K562 (cell line): ENCODE data around the gene NDUFA3. TPM values are rescaled to one million over a fixed set of nuclear protein-coding genes. Genes with fewer than 3 reads are reported as not detected.

Experiments used
- ATAC-seq: fragments of 200-7000 bp; cut with Tn5 transposase; 3 replicates; pipeline ENCODE4 v1.9.1; 2020; ENCODE audit warnings: moderate library complexity
- BruUV-seq: library from RNA; stranded (reverse); fragments of 400-500 nt; replicated peaks from 2 replicates; lab custom pipeline; 2021; lab: Mats Ljungman, UMichigan
- CTCF ChIA-PET: fragments of 300-600 bp; formaldehyde crosslinking; extraction: SDS; loops from one replicate; lab custom pipeline; 2021; ENCODE audit warnings: low intra/inter-chr PET ratio; lab: Yijun Ruan, JAX
- POLR2A ChIA-PET: fragments of 300-600, 350-650 bp; sonication (Branson Sonifier 250); formaldehyde crosslinking; extraction: SDS; loops from one replicate; lab custom pipeline; 2021; ENCODE audit warnings: antibody characterized with exemption, inconsistent platforms; lab: Yijun Ruan, JAX
- DNase-seq, 4 experiments: peaks; one replicate each; pipeline versions ENCODE4 v3.0.0 to v3.0.0-alpha.2; 2011 to 2018; ENCODE audit warnings: low spot score in 3 of 4, mixed read lengths in 3 of 4; ENCODE audit errors: extremely low read depth in 1 of 4
- FAIRE-seq: peaks from 2 replicates; lab custom pipeline; 2011; peaks lifted over from hg19 to GRCh38; lab: Jason Lieb, UNC
- H2AFZ ChIP-seq: 2 replicates; pipeline ENCODE4 v1.6.0; 2011; ENCODE audit warnings: low read depth, low read length, control low read depth, inconsistent platforms
- H3K27ac ChIP-seq: fragments of 200-600 bp; 3 replicates; pipeline ENCODE4 v1.8.0; 2011; ENCODE audit warnings: low read depth, mild to moderate bottlenecking, control low read depth, inconsistent platforms, low read length, moderate library complexity, mixed read lengths; ENCODE audit errors: extremely low read depth
- H3K27me3 ChIP-seq, 2 experiments: fragments of 300-600 bp in 1 of 2; 2 replicates in 1 of 2; 3 replicates in 1 of 2; pipeline versions ENCODE4 v1.6.0 to v1.8.0; 2011; ENCODE audit warnings: inconsistent platforms in 2 of 2, low read length in 2 of 2, mild to moderate bottlenecking in 1 of 2, mixed read lengths in 1 of 2, moderate library complexity in 1 of 2; ENCODE audit not compliant: control insufficient read depth in 2 of 2, insufficient read depth in 2 of 2
- H3K36me3 ChIP-seq: fragments of 300-600 bp; 3 replicates; pipeline ENCODE4 v1.8.0; 2011; ENCODE audit warnings: mild to moderate bottlenecking, low read length, inconsistent platforms; ENCODE audit not compliant: control insufficient read depth, insufficient read depth
- H3K4me1 ChIP-seq, 2 experiments: fragments of 200-600 bp in 1 of 2; replicated peaks in 1 of 2; 2 replicates in 1 of 2; 3 replicates in 1 of 2; pipeline versions ENCODE4 v1.5.1 to v1.8.0; 2011; ENCODE audit warnings: inconsistent platforms in 2 of 2, low read length in 2 of 2, mild to moderate bottlenecking in 1 of 2, mixed read lengths in 1 of 2, moderate library complexity in 1 of 2; ENCODE audit not compliant: control insufficient read depth in 2 of 2, insufficient read depth in 2 of 2
- H3K4me2 ChIP-seq: 2 replicates; pipeline ENCODE4 v1.6.1; 2011; ENCODE audit warnings: low read length, control low read depth, inconsistent platforms, mixed read lengths; ENCODE audit not compliant: insufficient read depth
- H3K4me3 ChIP-seq: fragments of 200-600 bp; sonication (generic), shearing (Covaris generic); 2 replicates; pipeline ENCODE4 v1.5.1; 2016; ENCODE audit warnings: control low read depth, inconsistent platforms
- H3K79me2 ChIP-seq: fragments of 200-600 bp; 3 replicates; pipeline ENCODE4 v1.8.0; 2011; ENCODE audit warnings: low read length, inconsistent platforms; ENCODE audit not compliant: control insufficient read depth, insufficient read depth
- H3K9ac ChIP-seq, 2 experiments: 2 replicates each; pipeline versions ENCODE4 v1.6.0 to v1.6.1; 2011; ENCODE audit warnings: low read depth in 2 of 2, low read length in 2 of 2, control low read depth in 1 of 2, inconsistent platforms in 1 of 2, mild to moderate bottlenecking in 1 of 2, mixed read lengths in 1 of 2; ENCODE audit not compliant: insufficient read depth in 1 of 2
- H3K9me1 ChIP-seq: one replicate; pipeline ENCODE4 v1.6.0; 2011; ENCODE audit warnings: inconsistent platforms, mild to moderate bottlenecking, low read length, moderate library complexity; ENCODE audit not compliant: control insufficient read depth, insufficient read depth
- H3K9me3 ChIP-seq: replicated peaks from 2 replicates; pipeline ENCODE4 v1.5.1; 2011; ENCODE audit warnings: low read depth, low read length, inconsistent platforms; ENCODE audit not compliant: control insufficient read depth, insufficient read depth
- H4K20me1 ChIP-seq: replicated peaks from 2 replicates; pipeline ENCODE4 v1.6.1; 2011; ENCODE audit warnings: low read length, inconsistent platforms, mixed read lengths; ENCODE audit not compliant: control insufficient read depth, insufficient read depth
- ARNT ChIP-seq, 2 experiments: fragments of 450-650 bp; IDR thresholded peaks; 2 replicates each; pipeline ENCODE4 v1.6.1; 2016; ENCODE audit warnings: mild to moderate bottlenecking in 1 of 2
- BCOR ChIP-seq: fragments of 450-650 bp; IDR thresholded peaks from 2 replicates; pipeline ENCODE4 v1.6.1; 2016
- CAMTA2 ChIP-seq: fragments of 250-450 bp; sonication (Bioruptor Pico); conservative IDR thresholded peaks from 2 replicates; pipeline ENCODE4 v1.5.1; 2022
- HDAC1 ChIP-seq, 2 experiments: fragments of 450-650 bp; IDR thresholded peaks; 2 replicates each; pipeline ENCODE4 v1.6.1; 2016 to 2017; ENCODE audit warnings: inconsistent platforms in 1 of 2, mild to moderate bottlenecking in 1 of 2, moderate library complexity in 1 of 2
- HMG20A ChIP-seq: fragments of 450-650 bp; formaldehyde crosslinking; conservative IDR thresholded peaks from 2 replicates; pipeline ENCODE4 v1.4.0; 2020; ENCODE audit warnings: mild to moderate bottlenecking, mixed read lengths
- KAT7 ChIP-seq: sonication (generic); formaldehyde crosslinking; IDR thresholded peaks from 2 replicates; pipeline ENCODE4 v1.8.0; 2022; ENCODE audit warnings: missing genetic modification reagents, mild to moderate bottlenecking, borderline replicate concordance
- KDM4B ChIP-seq, 2 experiments: fragments of 450-650 bp in 1 of 2; sonication (generic) in 1 of 2; IDR thresholded peaks; 2 replicates each; pipeline ENCODE4 v1.6.1; 2016 to 2017; ENCODE audit warnings: borderline replicate concordance in 2 of 2, antibody characterized with exemption in 1 of 2, low read depth in 1 of 2, mild to moderate bottlenecking in 1 of 2
- POLR2A ChIP-seq: fragments of 450-650 bp; conservative IDR thresholded peaks from 2 replicates; pipeline ENCODE4 v1.6.1; 2016
- RB1 ChIP-seq: fragments of 450-650 bp; IDR thresholded peaks from 2 replicates; pipeline ENCODE4 v1.6.1; 2017; ENCODE audit warnings: low read depth, mild to moderate bottlenecking
- TAF7 ChIP-seq: fragments of 450-650 bp; IDR thresholded peaks from 2 replicates; pipeline ENCODE4 v1.6.1; 2016; ENCODE audit warnings: missing genetic modification characterization, missing compliant biosample characterization
- TBP ChIP-seq: optimal IDR thresholded peaks from 2 replicates; pipeline ENCODE3; 2011; ENCODE audit warnings: low read depth, low read length, improper control_type of control experiment
- TGIF2 ChIP-seq: sonication (generic); formaldehyde crosslinking; IDR thresholded peaks from 2 replicates; pipeline ENCODE4 v1.8.1; 2022; ENCODE audit warnings: mild to moderate bottlenecking, missing genetic modification reagents, moderate library complexity
- TOE1 ChIP-seq, 2 experiments: fragments of 450-650 bp in 1 of 2; sonication (generic) in 1 of 2; formaldehyde crosslinking in 1 of 2; IDR thresholded peaks; 2 replicates each; pipeline versions ENCODE4 v1.7.1 to v1.8.0; 2016 to 2022; ENCODE audit warnings: borderline replicate concordance in 2 of 2, mild to moderate bottlenecking in 2 of 2, antibody characterized with exemption in 1 of 2, inconsistent platforms in 1 of 2, low read depth in 1 of 2, missing genetic modification reagents in 1 of 2, moderate library complexity in 1 of 2
- ZNF584 ChIP-seq: fragments of 200-800 bp; sonication (Bioruptor generic); IDR thresholded peaks from 2 replicates; pipeline ENCODE4 v1.6.1; 2016; ENCODE audit warnings: low read depth, mild to moderate bottlenecking, missing genetic modification characterization, missing compliant biosample characterization
- WGBS: fragments of 100-300 bp; shearing (Covaris generic); methylation state at CpG from one replicate; pipeline ENCODE4 v1.1.6; 2016; ENCODE audit warnings: low coverage, mixed read lengths; ENCODE audit not compliant: insufficient coverage; ENCODE audit errors: missing lambda C conversion rate; 5-methylcytosine and 5-hydroxymethylcytosine counted together
- in situ Hi-C: fragments of 300-500 bp; cut with MboI; formaldehyde crosslinking; loops from 4 replicates; pipeline ENCODE4 v1.15.0; 2018; ENCODE audit warnings: inconsistent platforms, mixed read lengths
- intact Hi-C: fragments of 100-400 bp; cut with micrococcal nuclease; formaldehyde crosslinking; loops from 2 replicates; pipeline ENCODE4 v1.14.2; 2022
- polyA plus RNA-seq, 8 experiments: library from polyadenylated mRNA; depleted of rRNA in 4 of 8; stranded (reverse) in 5 of 8; unstranded in 3 of 8; fragments of >200 nt; fragmentation: Nextera tagmentation in 2 of 8; fragmentation: Illumina TruSeq in 1 of 8; extraction: Ambion mirVana in 2 of 8; extraction: Trizol in 1 of 8; gene quantifications; 2 replicates each; pipeline versions ENCODE4 v1.2.1 to v1.2.3, GENCODE V29; 2011 to 2014; ENCODE audit warnings: inconsistent platforms in 1 of 8, missing spikeins in 1 of 8
- total RNA-seq, 7 experiments: library from RNA; depleted of rRNA in 6 of 7; stranded (reverse); fragments of >200 nt in 6 of 7; fragmentation: Illumina TruSeq in 2 of 7; extraction: Trizol in 2 of 7; gene quantifications; 2 replicates each; pipeline versions ENCODE4 v1.2.1 to v1.2.3, GENCODE V29; 2011 to 2021; ENCODE audit warnings: low replicate concordance in 1 of 7
- TF ChIP-seq, protein P1 (sequence below), 2 experiments: fragments of 450-650 bp; conservative IDR thresholded peaks; 2 replicates each; pipeline ENCODE4 v1.6.1; 2017; ENCODE audit warnings: mild to moderate bottlenecking in 2 of 2, moderate library complexity in 2 of 2
- TF ChIP-seq, protein P2 (sequence below): IDR thresholded peaks from 2 replicates; pipeline ENCODE4 v1.6.1; 2014; ENCODE audit warnings: antibody characterized with exemption
- TF ChIP-seq, protein P3 (sequence below): fragments of 200-800 bp; sonication (Bioruptor generic); IDR thresholded peaks from 2 replicates; pipeline ENCODE4 v1.6.1; 2017; ENCODE audit warnings: missing genetic modification characterization, missing compliant biosample characterization

Gene NDUFA3
- total and polyA plus RNA-seq, 9 of the 15 experiments (the other 6 are each of a cell fraction or from before 2014, with no cell fraction given) = 39.2 to 279 (median 138) TPM

DNA sequence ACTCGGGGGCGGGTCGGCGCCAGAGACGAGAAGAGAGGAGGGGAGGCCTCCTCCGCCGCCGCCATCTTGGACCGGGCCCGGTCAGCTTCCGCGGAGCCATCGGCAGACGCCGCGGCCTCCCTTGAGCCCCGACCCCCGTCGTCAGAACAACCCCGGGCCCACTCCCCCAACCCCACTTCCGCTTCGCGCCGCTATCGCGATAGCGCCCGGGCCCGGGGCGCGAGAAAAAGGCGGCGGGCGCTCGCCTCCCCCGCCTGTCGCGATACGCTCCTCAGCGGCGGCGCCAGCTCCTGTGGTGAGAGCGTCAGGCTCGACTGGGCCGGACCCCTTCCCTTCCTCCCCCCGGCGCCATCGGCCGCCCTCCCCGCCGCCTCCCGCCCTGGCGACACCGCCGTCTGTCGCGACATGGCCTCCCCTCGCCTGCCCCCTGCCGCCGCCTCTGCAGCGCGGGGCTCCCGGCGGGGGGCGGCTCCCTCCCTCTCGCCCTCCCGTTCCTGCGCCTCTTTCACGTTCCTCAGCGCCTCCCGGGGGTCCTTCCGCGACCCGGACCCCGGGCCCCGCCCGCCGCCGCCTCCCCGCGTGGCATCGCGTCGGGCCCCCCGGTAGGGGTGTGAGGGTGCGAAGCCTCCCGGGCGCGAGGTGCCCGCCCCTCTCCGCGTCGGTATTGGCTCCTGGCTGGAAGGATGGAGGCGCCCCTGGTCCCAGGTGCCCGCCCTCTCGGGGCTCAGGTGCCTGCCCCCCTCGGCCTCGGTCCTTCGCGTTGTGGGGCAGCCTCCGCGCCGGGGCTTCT is 35.2 kb downstream of the NDUFA3 start, which contains the start of gene CNOT3:
Gene CNOT3 (plus strand): TSS at position 64 of the 790 bp plus-strand sequence. CDS start 5,217 bp downstream, outside the sequence.
- peaks cover 14 to 23% of the 10 kb centered on the region in 2 experiments; a peak in 4 of 5 replicates for H3K4me1 ChIP-seq
- intact Hi-C loops = loop anchor here (1.0 to 2.0 kb wide), 3 partner anchors 21 to 63 kb away; partner anchors contain the start of genes LENG1, PRPF31, RPS9 and TFPT
- ChIA-PET CTCF (no interaction called here), POLR2A (interaction anchor here (0.7 to 3.1 kb wide), 18 partner anchors 11 to 986 kb away, joined by 3 to 29 read pairs (median 6); partner anchors contain the start of genes LENG1, LILRB5, MBOAT7 and PRPF31)
- DNase-seq (peak; percentile 26 to 78 (median 56)), ATAC-seq (no peak), FAIRE-seq (no peak)
- peak within 1 kb of the TSS; percentile 92 for H2AFZ ChIP-seq
- no peaks in the 10 kb centered on the region for H3K27me3 ChIP-seq
- peak within 1 kb of the TSS; percentile 97 for H3K27ac ChIP-seq
- H3K79me2 ChIP-seq = peaks cover 52% of the 10 kb centered on the region
- peaks cover 42% of the 10 kb centered on the region for H3K36me3 ChIP-seq
- in situ Hi-C loops = no loop called here
- H4K20me1 ChIP-seq = peaks cover 26% of the 10 kb centered on the region
- no peaks in the 10 kb centered on the region for H3K9me3 ChIP-seq
- H3K4me3 ChIP-seq = peak within 1 kb of the TSS; percentile 93
- BruUV-seq = no TSS peak
- peak within 1 kb of the TSS; percentile 97 for H3K9ac ChIP-seq
- H3K9me1 ChIP-seq = peaks cover 16% of the 10 kb centered on the region
- WGBS = 0% methylated on average over 26 of the region's 103 CpGs
- peak within 1 kb of the TSS; percentile 100 for H3K4me2 ChIP-seq
- TF ChIP-seq ZNF584 (CRISPR knock-in tag) (no peak), TAF7 (peak; percentile 48; the same call in 1 of the 2 replicates), HDAC1 (IDR thresholded peaks at IDR 0.05) (peak in 1 of 2 experiments; percentile 17; a peak in 1 of 4 replicates), ARNT (IDR thresholded peaks at IDR 0.05) (no peak), KDM4B (IDR thresholded peaks at IDR 0.05; ENCODE audit: borderline replicate concordance in 2 of 2, low read depth in 1 of 2) (peak in 1 of 2 experiments; percentile 88; a peak in 1 of 4 replicates), POLR2A (peak; percentile 82), KAT7 (CRISPR knock-in tag) (peak; percentile 64; the same call in 1 of the 2 replicates), TGIF2 (peak; percentile 58; the same call in 1 of the 2 replicates), TOE1 (IDR thresholded peaks at IDR 0.05; ENCODE audit: borderline replicate concordance) (no peak; the same call in 1 of the 2 replicates), TOE1 (CRISPR knock-in tag; IDR thresholded peaks at IDR 0.05; ENCODE audit: borderline replicate concordance, low read depth) (no peak), BCOR (no peak), TBP (peak; percentile 68), RB1 (peak; percentile 13; the same call in 1 of the 2 replicates), CAMTA2 (CRISPR knock-in tag) (no peak), HMG20A (CRISPR knock-in tag) (no peak)
- TF ChIP-seq, protein P1, sequence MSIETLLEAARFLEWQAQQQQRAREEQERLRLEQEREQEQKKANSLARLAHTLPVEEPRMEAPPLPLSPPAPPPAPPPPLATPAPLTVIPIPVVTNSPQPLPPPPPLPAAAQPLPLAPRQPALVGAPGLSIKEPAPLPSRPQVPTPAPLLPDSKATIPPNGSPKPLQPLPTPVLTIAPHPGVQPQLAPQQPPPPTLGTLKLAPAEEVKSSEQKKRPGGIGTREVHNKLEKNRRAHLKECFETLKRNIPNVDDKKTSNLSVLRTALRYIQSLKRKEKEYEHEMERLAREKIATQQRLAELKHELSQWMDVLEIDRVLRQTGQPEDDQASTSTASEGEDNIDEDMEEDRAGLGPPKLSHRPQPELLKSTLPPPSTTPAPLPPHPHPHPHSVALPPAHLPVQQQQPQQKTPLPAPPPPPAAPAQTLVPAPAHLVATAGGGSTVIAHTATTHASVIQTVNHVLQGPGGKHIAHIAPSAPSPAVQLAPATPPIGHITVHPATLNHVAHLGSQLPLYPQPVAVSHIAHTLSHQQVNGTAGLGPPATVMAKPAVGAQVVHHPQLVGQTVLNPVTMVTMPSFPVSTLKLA (conservative IDR thresholded peaks at IDR 0.05) = 0 out of 4 replicates have a peak, but pooled peaks of 1 of the 2 experiments have one; percentile 1
- TF ChIP-seq, protein P2, sequence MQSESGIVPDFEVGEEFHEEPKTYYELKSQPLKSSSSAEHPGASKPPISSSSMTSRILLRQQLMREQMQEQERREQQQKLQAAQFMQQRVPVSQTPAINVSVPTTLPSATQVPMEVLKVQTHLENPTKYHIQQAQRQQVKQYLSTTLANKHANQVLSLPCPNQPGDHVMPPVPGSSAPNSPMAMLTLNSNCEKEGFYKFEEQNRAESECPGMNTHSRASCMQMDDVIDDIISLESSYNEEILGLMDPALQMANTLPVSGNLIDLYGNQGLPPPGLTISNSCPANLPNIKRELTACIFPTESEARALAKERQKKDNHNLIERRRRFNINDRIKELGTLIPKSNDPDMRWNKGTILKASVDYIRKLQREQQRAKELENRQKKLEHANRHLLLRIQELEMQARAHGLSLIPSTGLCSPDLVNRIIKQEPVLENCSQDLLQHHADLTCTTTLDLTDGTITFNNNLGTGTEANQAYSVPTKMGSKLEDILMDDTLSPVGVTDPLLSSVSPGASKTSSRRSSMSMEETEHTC = no peak
- TF ChIP-seq, protein P3, sequence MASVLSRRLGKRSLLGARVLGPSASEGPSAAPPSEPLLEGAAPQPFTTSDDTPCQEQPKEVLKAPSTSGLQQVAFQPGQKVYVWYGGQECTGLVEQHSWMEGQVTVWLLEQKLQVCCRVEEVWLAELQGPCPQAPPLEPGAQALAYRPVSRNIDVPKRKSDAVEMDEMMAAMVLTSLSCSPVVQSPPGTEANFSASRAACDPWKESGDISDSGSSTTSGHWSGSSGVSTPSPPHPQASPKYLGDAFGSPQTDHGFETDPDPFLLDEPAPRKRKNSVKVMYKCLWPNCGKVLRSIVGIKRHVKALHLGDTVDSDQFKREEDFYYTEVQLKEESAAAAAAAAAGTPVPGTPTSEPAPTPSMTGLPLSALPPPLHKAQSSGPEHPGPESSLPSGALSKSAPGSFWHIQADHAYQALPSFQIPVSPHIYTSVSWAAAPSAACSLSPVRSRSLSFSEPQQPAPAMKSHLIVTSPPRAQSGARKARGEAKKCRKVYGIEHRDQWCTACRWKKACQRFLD (CRISPR knock-in tag) = no peak
